Panc1 (cell line): ENCODE measurements around the gene GPR137B.

Source experiments
- CTCF ChIP-seq: fragments of 450-650 bp; IDR thresholded peaks from 2 replicates; pipeline ENCODE4 v1.5.1; 2017; ENCODE audit warnings: mild to moderate bottlenecking
- POLR2AphosphoS5 ChIP-seq: IDR thresholded peaks from 2 replicates; pipeline ENCODE4 v1.6.1; 2012; ENCODE audit warnings: mild to moderate bottlenecking, low read depth, low read length, moderate library complexity
- TCF7L2 ChIP-seq: IDR thresholded peaks from 2 replicates; pipeline ENCODE4 v1.6.1; 2011; ENCODE audit warnings: mild to moderate bottlenecking, low read depth, low read length, inconsistent platforms

GRCh38 chr1:236107121-236107907 is 35.0 kb upstream of the GPR137B start:
- TF ChIP-seq CTCF = no peak
- TF ChIP-seq TCF7L2 = no peak
- TF ChIP-seq POLR2AphosphoS5 = no peak
